KMS-11 (cell line): ENCODE data around the gene ZKSCAN7.

Experiments used
- H2AFZ ChIP-seq: fragments of 200-600 bp; sonication (generic); 2 replicates; pipeline ENCODE4 v1.6.1; 2016; ENCODE audit warnings: antibody characterized with exemption, mixed run types, low read depth
- H3K27ac ChIP-seq: fragments of 200-600 bp; sonication (generic); 2 replicates; pipeline ENCODE4 v1.6.1; 2016; ENCODE audit warnings: mild to moderate bottlenecking, mixed run types
- H3K27me3 ChIP-seq: fragments of 200-600 bp; sonication (generic); 2 replicates; pipeline ENCODE4 v1.6.1; 2017; ENCODE audit warnings: mild to moderate bottlenecking, low read depth, mixed run types, moderate library complexity; ENCODE audit not compliant: insufficient read depth
- H3K36me3 ChIP-seq: fragments of 200-600 bp; sonication (generic); 2 replicates; pipeline ENCODE4 v1.6.1; 2017; ENCODE audit warnings: mild to moderate bottlenecking, mixed run types; ENCODE audit not compliant: insufficient read depth
- H3K4me1 ChIP-seq: fragments of 200-600 bp; sonication (generic); 2 replicates; pipeline ENCODE4 v1.6.1; 2016; ENCODE audit warnings: mild to moderate bottlenecking, low read depth, mixed run types; ENCODE audit not compliant: poor library complexity, severe bottlenecking
- H3K4me2 ChIP-seq: fragments of 200-600 bp; sonication (generic); 2 replicates; pipeline ENCODE4 v1.7.0; 2016; ENCODE audit warnings: mild to moderate bottlenecking, mixed run types
- H3K4me3 ChIP-seq: fragments of 200-600 bp; sonication (generic); IDR thresholded peaks from 2 replicates; pipeline ENCODE4 v1.6.1; 2017; ENCODE audit warnings: low read depth, low read length, mixed read lengths; ENCODE audit not compliant: insufficient read depth
- H3K79me2 ChIP-seq: fragments of 200-600 bp; sonication (generic); 2 replicates; pipeline ENCODE4 v1.6.1; 2016; ENCODE audit warnings: low read depth, mixed run types; ENCODE audit not compliant: insufficient read depth
- H3K9ac ChIP-seq: fragments of 200-600 bp; sonication (generic); 2 replicates; pipeline ENCODE4 v1.6.1; 2016; ENCODE audit warnings: mild to moderate bottlenecking, mixed run types
- H4K20me1 ChIP-seq: fragments of 200-600 bp; sonication (generic); 2 replicates; pipeline ENCODE4 v1.6.1; 2016; ENCODE audit warnings: mild to moderate bottlenecking, mixed run types; ENCODE audit not compliant: insufficient read depth
- TF ChIP-seq, protein P1 (sequence below): fragments of 200-600 bp; sonication (generic); conservative IDR thresholded peaks from 2 replicates; pipeline ENCODE4 v1.6.1; 2017; ENCODE audit warnings: low read depth, mild to moderate bottlenecking, antibody characterized with exemption, low read length, moderate library complexity, mixed read lengths

ZKSCAN7 gene

DNA sequence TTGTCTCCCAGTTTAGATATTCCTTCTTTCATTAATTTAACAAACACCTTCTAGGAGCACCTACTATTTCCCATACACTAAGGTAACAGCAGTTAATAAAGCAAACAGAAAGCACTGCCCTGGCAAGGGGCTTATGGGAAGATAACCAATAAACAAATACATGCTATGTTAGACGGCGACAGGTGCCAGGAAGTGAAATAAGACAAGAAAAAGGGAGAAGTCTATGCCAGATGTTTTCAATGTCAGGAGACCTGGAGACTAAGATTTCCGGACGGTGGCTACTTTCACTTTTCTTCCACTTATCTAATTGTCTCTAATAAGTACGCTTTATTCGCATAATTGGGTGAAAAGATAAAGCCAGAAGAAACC lies 45.0 kb upstream of the ZKSCAN7 start:
- peaks cover 25% of the 10 kb centered on the region; the same call in 1 of the 2 replicates for H3K79me2 ChIP-seq
- H3K4me3 ChIP-seq = peak overlapping the region; percentile 16
- no peaks in the 10 kb centered on the region for H3K4me1 ChIP-seq
- H3K36me3 ChIP-seq = no peaks in the 10 kb centered on the region
- H3K9ac ChIP-seq = peak overlapping the region; percentile 43; the same call in 1 of the 2 replicates
- peak overlapping the region; percentile 40 for H3K27ac ChIP-seq
- TF ChIP-seq, protein P1, sequence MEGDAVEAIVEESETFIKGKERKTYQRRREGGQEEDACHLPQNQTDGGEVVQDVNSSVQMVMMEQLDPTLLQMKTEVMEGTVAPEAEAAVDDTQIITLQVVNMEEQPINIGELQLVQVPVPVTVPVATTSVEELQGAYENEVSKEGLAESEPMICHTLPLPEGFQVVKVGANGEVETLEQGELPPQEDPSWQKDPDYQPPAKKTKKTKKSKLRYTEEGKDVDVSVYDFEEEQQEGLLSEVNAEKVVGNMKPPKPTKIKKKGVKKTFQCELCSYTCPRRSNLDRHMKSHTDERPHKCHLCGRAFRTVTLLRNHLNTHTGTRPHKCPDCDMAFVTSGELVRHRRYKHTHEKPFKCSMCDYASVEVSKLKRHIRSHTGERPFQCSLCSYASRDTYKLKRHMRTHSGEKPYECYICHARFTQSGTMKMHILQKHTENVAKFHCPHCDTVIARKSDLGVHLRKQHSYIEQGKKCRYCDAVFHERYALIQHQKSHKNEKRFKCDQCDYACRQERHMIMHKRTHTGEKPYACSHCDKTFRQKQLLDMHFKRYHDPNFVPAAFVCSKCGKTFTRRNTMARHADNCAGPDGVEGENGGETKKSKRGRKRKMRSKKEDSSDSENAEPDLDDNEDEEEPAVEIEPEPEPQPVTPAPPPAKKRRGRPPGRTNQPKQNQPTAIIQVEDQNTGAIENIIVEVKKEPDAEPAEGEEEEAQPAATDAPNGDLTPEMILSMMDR = no peak
- H4K20me1 ChIP-seq = no peaks in the 10 kb centered on the region
- no peaks in the 10 kb centered on the region for H3K27me3 ChIP-seq
- peak overlapping the region; percentile 50 for H3K4me2 ChIP-seq
- H2AFZ ChIP-seq = peak overlapping the region; percentile 44; the same call in 1 of the 2 replicates

GRCh38 chr3:44511238-44511566 lies 43.8 kb upstream of the ZKSCAN7 start:
- Histone ChIP-seq H4K20me1 (no peaks in the 10 kb centered on the region), H2AFZ (peak overlapping the region; percentile 89), H3K4me2 (peak overlapping the region; percentile 42), H3K79me2 (peaks cover 25% of the 10 kb centered on the region; the same call in 1 of the 2 replicates), H3K9ac (peak overlapping the region; percentile 32; the same call in 1 of the 2 replicates), H3K4me3 (no peak overlapping the region), H3K36me3 (no peaks in the 10 kb centered on the region), H3K27ac (no peak overlapping the region), H3K4me1 (no peaks in the 10 kb centered on the region), H3K27me3 (no peaks in the 10 kb centered on the region)
- TF ChIP-seq, protein P1 = no peak

- no peak overlapping the region for H3K9ac ChIP-seq
- no peaks in the 10 kb centered on the region for H3K4me1 ChIP-seq
- TF ChIP-seq, protein P1 = no peak
Measured at GRCh38 chr3:44513513-44513912, 41.5 kb upstream of the ZKSCAN7 start.

DNA sequence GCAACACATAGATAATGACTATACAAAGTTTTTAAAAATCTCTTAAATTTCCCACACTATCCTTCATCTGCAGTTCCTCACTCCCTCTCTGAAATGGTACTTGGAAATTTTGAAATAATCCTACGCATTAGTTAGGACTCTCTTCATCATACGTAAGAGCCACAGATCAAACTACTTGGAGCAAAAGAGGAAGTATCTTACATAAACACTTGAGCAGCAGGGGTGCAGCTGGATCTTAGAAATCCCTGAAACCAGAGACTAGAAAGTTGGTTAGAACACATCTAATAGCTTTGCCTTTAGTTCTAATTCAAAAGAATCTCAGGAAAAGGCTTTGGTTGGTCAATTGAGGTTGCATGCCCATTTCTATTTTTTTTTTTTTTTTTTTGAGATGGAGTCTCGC lies 38.8 kb upstream of the ZKSCAN7 start:
- Histone ChIP-seq H3K9ac (no peak overlapping the region), H4K20me1 (no peaks in the 10 kb centered on the region), H3K4me3 (no peak overlapping the region), H3K27me3 (no peaks in the 10 kb centered on the region), H3K4me1 (no peaks in the 10 kb centered on the region), H3K27ac (no peak overlapping the region), H2AFZ (no peak overlapping the region), H3K4me2 (no peak overlapping the region), H3K79me2 (no peaks in the 10 kb centered on the region), H3K36me3 (no peaks in the 10 kb centered on the region)
- TF ChIP-seq, protein P1 = no peak

More at GRCh38 chr3:44513513-44513912, 41.5 kb upstream of the ZKSCAN7 start:
- peaks cover 14% of the 10 kb centered on the region; the same call in 1 of the 2 replicates for H3K79me2 ChIP-seq
- H4K20me1 ChIP-seq = no peaks in the 10 kb centered on the region
- no peak overlapping the region for H3K4me2 ChIP-seq
- H3K4me3 ChIP-seq = no peak overlapping the region
- no peaks in the 10 kb centered on the region for H3K36me3 ChIP-seq
- no peak overlapping the region for H2AFZ ChIP-seq
- H3K27me3 ChIP-seq = no peaks in the 10 kb centered on the region
- no peak overlapping the region for H3K27ac ChIP-seq
